Lung (tissue), 12 donors: ENCODE measurements around the gene CATSPERE. TPM values are rescaled to one million over a fixed set of nuclear protein-coding genes. Genes with fewer than 3 reads are reported as not detected.
A peak's percentile ranks its signal among the peaks of the same experiment; 100 is the strongest.

Experiments
- ATAC-seq: fragments of 200-7000 bp; cut with Tn5 transposase; one replicate; pipeline ENCODE4 v1.9.1; 2020; ENCODE audit warnings: moderate number of reproducible peaks; ENCODE audit not compliant: insufficient read depth, low FRiP score
- DNase-seq, 3 donors: peaks; one replicate each; pipeline ENCODE4 v3.0.0-alpha.2; 2013 to 2017
- H3K27ac ChIP-seq, 2 donors: one replicate each; pipeline ENCODE4 v1.5.1; 2013; ENCODE audit warnings: mild to moderate bottlenecking in 2 of 2, moderate library complexity in 2 of 2, control low read depth in 1 of 2, inconsistent platforms in 1 of 2, low read depth in 1 of 2, low read length in 1 of 2
- H3K27me3 ChIP-seq, 3 donors: one replicate each; pipeline ENCODE4 v1.5.1; 2013; ENCODE audit warnings: low read length in 2 of 3; ENCODE audit not compliant: control insufficient read depth in 3 of 3, insufficient read depth in 3 of 3
- H3K36me3 ChIP-seq, 4 donors: one replicate each; pipeline ENCODE4 v1.5.1; 2013; ENCODE audit warnings: low read length in 4 of 4, mild to moderate bottlenecking in 1 of 4, moderate library complexity in 1 of 4; ENCODE audit not compliant: control insufficient read depth in 4 of 4, insufficient read depth in 4 of 4
- H3K4me1 ChIP-seq, 5 donors: one replicate each; pipeline ENCODE4 v1.5.1; 2013; ENCODE audit warnings: low read length in 5 of 5, mild to moderate bottlenecking in 2 of 5, moderate library complexity in 1 of 5; ENCODE audit not compliant: control insufficient read depth in 5 of 5, insufficient read depth in 5 of 5
- H3K4me3 ChIP-seq: one replicate; pipeline ENCODE4 v1.5.1; 2013; ENCODE audit warnings: mild to moderate bottlenecking, control low read depth, moderate library complexity
- H3K9ac ChIP-seq, 2 donors: one replicate each; pipeline ENCODE4 v1.5.1; 2013; ENCODE audit warnings: low read length in 2 of 2, control low read depth in 1 of 2; ENCODE audit not compliant: insufficient read depth in 1 of 2
- H3K9me3 ChIP-seq, 4 donors: one replicate each; pipeline ENCODE4 v1.5.1; 2013; ENCODE audit warnings: low read length in 3 of 4, mild to moderate bottlenecking in 1 of 4, moderate library complexity in 1 of 4; ENCODE audit not compliant: control insufficient read depth in 4 of 4, insufficient read depth in 3 of 4
- WGBS, 2 donors: extraction: QIAGEN DNeasy Blood & Tissue Kit; methylation state at CpG; one replicate each; pipeline ENCODE4 v1.1.7; 2013; 5-methylcytosine and 5-hydroxymethylcytosine counted together
- polyA plus RNA-seq, 2 donors: library from polyadenylated mRNA; stranded (reverse); fragments of 200-250 nt; gene quantifications; one replicate each; pipeline ENCODE4 v1.2.1, GENCODE V29; 2013
- total RNA-seq, 2 donors: library from RNA; depleted of rRNA in 1 of 2; stranded (reverse); fragments of >200 nt in 1 of 2; gene quantifications; one replicate each; pipeline ENCODE4 v1.2.1, GENCODE V29; 2014 to 2021
- TF ChIP-seq, protein P1 (sequence below): IDR thresholded peaks from 2 replicates; pipeline ENCODE4 v1.5.1; 2012; ENCODE audit warnings: mild to moderate bottlenecking; ENCODE audit errors: control extremely low read depth, extremely low read depth
- donor health status: control.
- donor health status: control.
- donor health status: Bipolar disorder and iron deficiency.
- donor health status: healthy.
- donor health status: DM: yes; HTN: yes; CAD: no.

CATSPERE gene
- total and polyA plus RNA-seq, 4 donors: 0.30 to 2.7 (median 1.4) TPM

DNA sequence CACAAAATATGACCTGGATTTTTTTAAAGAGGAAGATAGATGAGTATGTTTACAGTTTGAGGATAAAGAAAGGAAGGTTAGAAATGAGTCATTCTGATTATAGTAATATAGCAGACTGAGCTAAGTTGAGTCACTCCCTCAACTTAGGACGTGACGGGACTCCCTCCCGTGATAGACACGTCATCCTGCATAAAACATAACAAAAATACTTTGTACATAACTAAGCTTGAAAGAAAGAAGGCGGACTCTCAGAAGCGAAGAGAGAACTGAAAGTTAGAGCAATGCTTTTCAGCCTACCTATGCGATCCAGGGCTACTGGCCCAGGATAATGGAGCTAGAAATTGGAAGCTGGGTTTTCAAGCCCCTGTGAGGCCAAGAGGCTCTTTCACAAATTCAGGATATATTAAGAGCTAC is 138.9 kb downstream of the CATSPERE start:
- TF ChIP-seq, protein P1, sequence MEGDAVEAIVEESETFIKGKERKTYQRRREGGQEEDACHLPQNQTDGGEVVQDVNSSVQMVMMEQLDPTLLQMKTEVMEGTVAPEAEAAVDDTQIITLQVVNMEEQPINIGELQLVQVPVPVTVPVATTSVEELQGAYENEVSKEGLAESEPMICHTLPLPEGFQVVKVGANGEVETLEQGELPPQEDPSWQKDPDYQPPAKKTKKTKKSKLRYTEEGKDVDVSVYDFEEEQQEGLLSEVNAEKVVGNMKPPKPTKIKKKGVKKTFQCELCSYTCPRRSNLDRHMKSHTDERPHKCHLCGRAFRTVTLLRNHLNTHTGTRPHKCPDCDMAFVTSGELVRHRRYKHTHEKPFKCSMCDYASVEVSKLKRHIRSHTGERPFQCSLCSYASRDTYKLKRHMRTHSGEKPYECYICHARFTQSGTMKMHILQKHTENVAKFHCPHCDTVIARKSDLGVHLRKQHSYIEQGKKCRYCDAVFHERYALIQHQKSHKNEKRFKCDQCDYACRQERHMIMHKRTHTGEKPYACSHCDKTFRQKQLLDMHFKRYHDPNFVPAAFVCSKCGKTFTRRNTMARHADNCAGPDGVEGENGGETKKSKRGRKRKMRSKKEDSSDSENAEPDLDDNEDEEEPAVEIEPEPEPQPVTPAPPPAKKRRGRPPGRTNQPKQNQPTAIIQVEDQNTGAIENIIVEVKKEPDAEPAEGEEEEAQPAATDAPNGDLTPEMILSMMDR: no peak
- Histone ChIP-seq H3K4me3 (no peak overlapping the region), H3K9me3 (no peaks in the 10 kb centered on the region), H3K36me3 (no peaks in the 10 kb centered on the region), H3K9ac (no peak overlapping the region), H3K27ac (no peak overlapping the region), H3K4me1 (no peaks in the 10 kb centered on the region), H3K27me3 (no peaks in the 10 kb centered on the region)
- DNase-seq: no peak
- WGBS, 2 donors: 52 to 66% methylated on average over 7 of the region's 7 CpGs
- peak; percentile 54 for ATAC-seq

DNA sequence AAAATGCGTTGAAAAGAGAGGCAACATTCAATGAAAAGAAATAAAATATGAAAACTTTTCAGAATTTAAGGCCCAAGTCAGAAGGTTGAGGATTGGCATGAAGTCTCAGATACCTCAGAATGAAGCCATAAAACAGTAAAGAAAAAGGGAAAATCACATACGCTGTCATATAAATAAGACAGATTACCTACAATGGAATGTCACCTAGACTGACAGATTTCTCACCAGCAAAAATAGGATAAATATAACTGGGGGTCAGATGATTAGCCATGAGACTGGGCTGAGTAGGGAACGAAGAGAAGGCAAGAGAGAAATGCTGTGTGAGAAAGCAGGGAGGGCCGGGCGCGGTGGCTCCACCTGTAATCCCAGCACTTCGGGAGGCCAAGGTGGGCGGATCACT is 140.3 kb downstream of the CATSPERE start:
- H3K9ac ChIP-seq: no peak overlapping the region
- H3K4me1 ChIP-seq: no peaks in the 10 kb centered on the region
- 86 to 89% methylated on average over 8 of the region's 8 CpGs for WGBS, 2 donors
- TF ChIP-seq, protein P1: no peak
- H3K9me3 ChIP-seq: no peaks in the 10 kb centered on the region
- H3K27ac ChIP-seq: no peak overlapping the region
- DNase-seq (no peak), ATAC-seq (no peak)
- H3K4me3 ChIP-seq: no peak overlapping the region
- H3K36me3 ChIP-seq: no peaks in the 10 kb centered on the region
- H3K27me3 ChIP-seq: no peaks in the 10 kb centered on the region

- H3K36me3 ChIP-seq: no peaks in the 10 kb centered on the region
- no peak overlapping the region for H3K4me3 ChIP-seq
- H3K27me3 ChIP-seq: no peaks in the 10 kb centered on the region
- TF ChIP-seq, protein P1: peak; percentile 80
- no peaks in the 10 kb centered on the region for H3K9me3 ChIP-seq
- H3K9ac ChIP-seq: no peak overlapping the region
- no peaks in the 10 kb centered on the region for H3K4me1 ChIP-seq
- ATAC-seq (no peak), DNase-seq (peak in 2 of 3 donors; percentile 53)
- no peak overlapping the region for H3K27ac ChIP-seq
These were observed 142.4 kb downstream of the CATSPERE start for GRCh38 chr1:244603498-244603897.

GRCh38 chr1:244605835-244606370 is 144.8 kb downstream of the CATSPERE start:
- Histone ChIP-seq H3K9ac (no peak overlapping the region), H3K27me3 (no peaks in the 10 kb centered on the region), H3K27ac (no peak overlapping the region), H3K4me3 (no peak overlapping the region), H3K4me1 (no peaks in the 10 kb centered on the region), H3K9me3 (no peaks in the 10 kb centered on the region), H3K36me3 (no peaks in the 10 kb centered on the region)
- WGBS, 2 donors: 89 to 91% methylated on average over 6 of the region's 6 CpGs
- TF ChIP-seq, protein P1: no peak
- ATAC-seq: no peak
- no peak for DNase-seq
